H1 (cell line): ENCODE measurements around the gene NAV2. TPM values are rescaled to one million over a fixed set of nuclear protein-coding genes. Genes with fewer than 3 reads are reported as not detected.

Experiments used
- BRCA1 ChIP-seq: IDR thresholded peaks from 2 replicates; pipeline ENCODE4 v1.6.1; 2012; ENCODE audit warnings: low read depth, low read length, improper control_type of control experiment
- CHD7 ChIP-seq: fragments of 300-600 bp; sonication (generic); IDR thresholded peaks from 2 replicates; pipeline ENCODE4 v1.7.1; 2012; ENCODE audit warnings: low read length, moderate library complexity, mild to moderate bottlenecking, inconsistent platforms; ENCODE audit not compliant: insufficient replicate concordance
- CTCF ChIP-seq, 3 experiments: IDR thresholded peaks; 1 replicate in 2 of 3; 2 replicates in 1 of 3; pipeline versions ENCODE4 v1.5.1 to v1.6.1; 2011; ENCODE audit warnings: low read length in 3 of 3, mild to moderate bottlenecking in 3 of 3, inconsistent platforms in 2 of 3, low read depth in 1 of 3, moderate library complexity in 1 of 3; ENCODE audit not compliant: insufficient read depth in 1 of 3; ENCODE audit errors: control extremely low read depth in 1 of 3
- KDM1A ChIP-seq: fragments of 200-600, 300-600 bp; sonication (generic); IDR thresholded peaks from 2 replicates; pipeline ENCODE4 v1.7.1; 2016; ENCODE audit warnings: mild to moderate bottlenecking, low read length, borderline replicate concordance
- NRF1 ChIP-seq: IDR thresholded peaks from 2 replicates; pipeline ENCODE4 v1.6.1; 2011; ENCODE audit warnings: mild to moderate bottlenecking, low read depth, low read length, improper control_type of control experiment
- PHF8 ChIP-seq: fragments of 200-600 bp; sonication (generic); conservative IDR thresholded peaks from 2 replicates; pipeline ENCODE4 v1.7.1; 2012; ENCODE audit warnings: low read depth, mild to moderate bottlenecking, inconsistent platforms, low read length, moderate library complexity
- POLR2A ChIP-seq, 2 experiments: IDR thresholded peaks; 1 replicate in 1 of 2; 2 replicates in 1 of 2; pipeline ENCODE4 v1.6.1; 2011; ENCODE audit warnings: low read depth in 2 of 2, low read length in 2 of 2, mild to moderate bottlenecking in 2 of 2; ENCODE audit errors: control extremely low read depth in 1 of 2
- POLR2AphosphoS5 ChIP-seq: IDR thresholded peaks from 2 replicates; pipeline ENCODE4 v1.6.1; 2011; ENCODE audit warnings: low read depth, low read length
- SAP30 ChIP-seq: fragments of 300-600 bp; sonication (generic); IDR thresholded peaks from 2 replicates; pipeline ENCODE4 v1.7.1; 2012; ENCODE audit warnings: low read length, moderate library complexity, mild to moderate bottlenecking, inconsistent platforms; ENCODE audit not compliant: insufficient read depth, insufficient replicate concordance
- polyA plus RNA-seq, 7 experiments: library from polyadenylated mRNA; depleted of rRNA in 3 of 7; stranded (reverse) in 5 of 7; unstranded in 2 of 7; fragments of >200 nt in 5 of 7; fragments of 200-250 nt in 2 of 7; gene quantifications; 1 replicate in 5 of 7; 2 replicates in 1 of 7; 4 replicates in 1 of 7; pipeline versions ENCODE4 v1.2.1 to v1.2.3, GENCODE V29; 2011 to 2013; ENCODE audit warnings: missing spikeins in 2 of 7, mixed read lengths in 2 of 7
- total RNA-seq: library from RNA; stranded (reverse); fragmentation: NEBNext Ultra II Directional; extraction: Animal tissue kit (Norgen Biotek cat#: 25700); gene quantifications from 2 replicates; pipeline ENCODE4 v1.2.1, GENCODE V29; 2021

NAV2 gene
- total and polyA plus RNA-seq, 2 of the 8 experiments (the other 6 are each of a cell fraction or from before 2014, with no cell fraction given): 35.6 to 73.6 TPM

GRCh38 chr11:19907839-19908238 is 195.2 kb downstream of the NAV2 start (continued):
- TF ChIP-seq CHD7: no peak
- no peak for TF ChIP-seq SAP30
- TF ChIP-seq KDM1A: no peak
- TF ChIP-seq POLR2A (IDR thresholded peaks at IDR 0.05; ENCODE audit: control extremely low read depth in 1 of 2, low read depth in 2 of 2, low read length in 2 of 2): no peak
- no peak for TF ChIP-seq BRCA1
- no peak for TF ChIP-seq CTCF (IDR thresholded peaks at IDR 0.05; ENCODE audit: control extremely low read depth in 1 of 3, insufficient read depth in 1 of 3, low read depth in 1 of 3, low read length in 3 of 3)
- TF ChIP-seq PHF8: no peak
- TF ChIP-seq POLR2AphosphoS5: no peak
- no peak for TF ChIP-seq NRF1
